ENCODE results near the gene C20orf204.
"Not testable (repeated sequence)": the region's sequence is repeated elsewhere in the genome, so short reads cannot be mapped to it uniquely, and the experiment has no call there.

The C20orf204 gene, protein sequence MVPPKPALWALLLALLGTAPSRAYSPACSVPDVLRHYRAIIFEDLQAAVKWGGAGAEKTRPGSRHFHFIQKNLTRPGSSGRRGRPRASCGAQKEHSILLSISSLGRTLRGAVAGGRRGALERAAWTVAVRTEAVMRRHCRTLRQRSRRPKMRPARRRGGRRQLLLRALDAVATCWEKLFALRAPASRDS

DNA sequence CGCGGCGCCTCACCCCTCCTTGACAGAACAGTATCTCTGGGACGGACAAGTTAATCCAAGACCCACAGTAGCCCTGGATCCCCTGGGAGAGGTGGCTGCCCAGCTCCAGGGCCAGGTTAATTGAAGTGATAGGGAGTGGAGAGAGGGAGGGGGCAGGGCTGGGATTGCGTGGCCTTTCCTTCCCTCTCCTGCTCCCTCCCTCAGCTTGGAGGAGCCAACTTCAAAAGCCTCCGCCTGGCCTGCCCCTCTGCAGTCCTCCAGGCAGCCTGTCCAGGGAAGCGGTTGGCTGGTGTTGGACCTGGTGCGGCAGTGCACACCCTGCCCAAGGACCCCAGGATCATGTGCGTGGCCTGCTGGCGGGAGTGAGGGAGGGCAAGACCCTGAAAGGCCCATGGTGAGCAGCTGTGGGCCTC, at the start of gene C20orf204:
TSS of gene C20orf204 (plus strand) at position 250 of the 413 bp plus-strand sequence. CDS start at position 392, 142 bp downstream.
- no peak for DNase-seq

DNA sequence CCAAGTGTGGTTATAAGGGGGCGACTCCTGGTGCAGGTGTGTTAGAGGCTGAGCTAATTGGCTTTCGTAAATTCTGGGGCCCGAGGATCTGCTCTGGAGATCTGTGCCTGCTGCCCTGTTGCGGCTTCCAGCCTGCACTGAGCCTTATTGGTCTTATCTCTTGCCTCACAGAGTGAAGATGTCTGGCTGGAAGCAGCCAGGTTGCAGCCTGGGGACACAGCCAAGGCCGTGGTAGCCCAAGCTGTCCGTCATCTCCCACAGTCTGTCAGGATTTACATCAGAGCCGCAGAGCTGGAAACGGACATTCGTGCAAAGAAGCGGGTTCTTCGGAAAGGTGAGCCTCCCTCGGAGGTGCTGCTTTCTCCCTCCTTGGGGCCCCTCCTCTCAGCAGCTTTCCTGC, 35.1 kb upstream of the C20orf204 start:
- no peak for DNase-seq

DNA sequence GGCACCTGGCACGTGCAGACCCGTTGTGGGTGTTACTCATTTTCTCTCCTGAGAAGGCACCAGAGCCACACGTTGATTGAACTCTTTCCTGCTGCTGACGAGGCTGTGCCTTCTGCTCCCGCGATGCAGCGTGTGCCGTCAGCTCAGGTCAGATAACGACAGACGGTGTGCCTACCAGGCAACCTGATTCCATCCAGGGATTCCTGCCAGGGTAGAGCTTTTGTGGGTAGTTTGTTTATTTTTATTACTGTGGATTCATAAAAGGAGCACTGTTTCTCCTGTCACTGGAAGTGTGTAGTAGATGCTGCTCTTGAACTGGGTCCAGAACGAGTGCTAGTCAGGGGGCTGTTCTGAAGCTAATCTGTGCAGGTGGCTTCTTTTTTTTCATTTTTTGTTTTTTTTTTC, 34.4 kb upstream of the C20orf204 start:
- DNase-seq = peak in 1 of 2 experiments; percentile 10

DNA sequence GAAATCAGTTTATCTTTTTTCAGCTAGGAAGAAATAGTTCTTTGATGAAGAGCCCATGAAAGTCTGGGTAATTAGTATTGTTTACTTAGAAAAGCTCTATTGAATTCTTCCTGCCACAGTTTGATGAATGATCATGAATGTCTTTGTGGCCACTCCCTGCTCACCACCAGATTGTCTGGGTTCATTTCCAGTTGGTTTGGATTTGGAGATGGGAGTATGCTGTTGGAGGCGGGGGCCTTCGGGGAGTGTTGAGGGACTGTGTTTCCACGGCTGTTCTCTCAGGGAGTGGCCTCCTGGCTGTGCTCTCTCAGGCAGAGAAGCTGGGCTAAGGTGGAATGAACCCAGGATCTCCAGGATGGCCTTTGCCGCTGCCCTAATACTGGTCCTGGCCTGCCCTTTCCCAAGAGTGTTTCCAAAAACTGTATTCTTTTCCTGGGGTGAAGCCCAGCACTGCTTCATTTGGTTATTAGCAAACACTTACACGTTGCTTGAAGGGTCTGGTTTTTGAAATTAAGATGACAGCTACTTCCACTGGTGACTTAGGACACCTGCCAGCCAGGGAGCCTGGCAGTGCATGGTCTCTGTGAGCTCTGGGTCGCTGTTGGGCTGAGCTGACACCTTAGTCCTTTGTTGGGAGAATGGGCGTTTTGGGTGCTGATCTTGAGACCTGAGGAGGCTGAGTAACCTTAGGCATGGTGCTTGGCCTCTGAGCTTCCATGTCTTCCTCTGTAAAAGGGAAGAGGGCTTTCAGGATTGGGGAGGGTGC, 31.8 kb upstream of the C20orf204 start:
- DNase-seq = no peak

DNA sequence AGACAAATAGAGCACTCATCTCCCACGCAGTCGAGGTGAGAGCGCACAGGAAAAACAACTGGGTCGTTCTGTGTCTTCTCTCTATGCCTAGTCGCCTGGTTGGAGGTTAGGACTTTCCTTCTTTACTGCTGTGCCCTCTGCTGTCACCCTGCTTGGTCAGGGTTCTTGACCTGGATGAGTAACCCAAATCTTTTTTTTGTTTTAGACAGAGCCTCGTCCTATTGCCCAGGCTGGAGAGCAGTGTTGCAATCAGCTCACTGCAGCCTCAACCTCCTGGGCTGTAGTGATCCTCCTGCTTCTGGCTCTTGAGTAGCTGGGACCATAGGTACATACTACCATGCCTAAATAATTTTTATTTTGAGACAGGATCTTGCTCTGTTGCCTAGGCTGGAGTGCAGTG, 30.6 kb upstream of the C20orf204 start:
- DNase-seq = no peak

DNA sequence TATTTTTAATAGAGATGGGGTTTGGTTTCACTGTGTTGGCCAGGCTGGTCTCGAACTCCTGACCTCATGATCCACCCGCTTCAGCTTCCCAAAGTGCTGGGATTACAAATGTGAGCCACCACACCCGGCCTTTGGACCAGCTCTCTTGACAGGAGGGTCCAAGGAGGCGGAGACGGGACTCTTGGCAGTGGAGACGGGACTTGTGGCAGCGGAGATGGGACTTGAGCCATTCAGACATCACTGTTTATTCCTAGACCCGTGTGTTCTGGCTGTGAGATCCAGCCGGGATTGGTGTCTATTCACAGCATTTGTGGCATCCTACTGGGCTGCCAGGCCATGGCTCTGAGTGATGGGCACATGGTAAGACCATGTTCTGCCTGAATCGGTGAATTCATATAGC, 29.5 kb upstream of the C20orf204 start:
- DNase-seq = no peak

DNA sequence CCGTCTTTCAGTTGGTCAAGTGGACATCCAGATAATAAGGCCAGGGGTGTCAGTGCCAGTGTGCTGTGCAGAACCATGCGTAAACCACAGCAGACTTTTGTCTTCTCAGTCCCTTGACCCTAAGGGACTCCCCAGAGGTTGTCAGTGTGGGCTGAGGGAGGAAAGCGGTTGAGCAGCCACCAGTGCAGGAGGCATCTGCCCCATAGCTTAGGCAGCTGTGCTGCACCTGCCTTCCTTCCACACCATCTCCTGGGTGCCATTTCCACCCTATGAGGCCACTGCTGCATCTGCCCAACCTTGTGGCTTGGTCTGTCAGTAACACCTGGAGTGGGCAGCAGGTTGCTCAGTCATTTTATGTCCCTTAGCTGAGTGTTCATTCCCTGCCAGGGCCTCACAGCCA, 29.1 kb upstream of the C20orf204 start:
- DNase-seq = no peak

DNA sequence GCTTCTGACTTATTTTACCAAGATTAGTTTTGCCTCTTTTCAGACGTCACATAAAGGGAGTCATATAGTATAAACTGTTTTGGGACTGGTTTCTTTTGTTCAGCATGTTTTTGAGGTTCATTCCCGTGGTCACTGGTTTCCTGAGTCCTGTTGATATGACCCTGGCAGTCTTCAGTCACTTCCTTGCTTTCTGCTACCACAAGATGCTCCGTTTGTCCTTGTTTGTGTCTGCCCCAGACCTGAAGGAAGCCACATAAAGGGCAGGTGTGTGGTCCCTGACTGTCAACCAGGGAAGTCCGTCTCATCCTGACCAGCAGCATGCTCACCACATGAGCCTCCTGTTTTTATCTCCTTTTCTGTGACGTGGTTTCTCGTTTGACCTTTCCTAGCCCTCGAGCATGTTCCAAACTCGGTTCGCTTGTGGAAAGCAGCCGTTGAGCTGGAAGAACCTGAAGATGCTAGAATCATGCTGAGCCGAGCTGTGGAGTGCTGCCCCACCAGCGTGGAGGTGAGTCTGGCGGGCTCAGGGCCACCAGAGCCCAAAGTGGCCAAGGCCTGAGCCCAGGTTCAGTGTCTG, 26.1 kb upstream of the C20orf204 start:
- no peak for DNase-seq

DNA sequence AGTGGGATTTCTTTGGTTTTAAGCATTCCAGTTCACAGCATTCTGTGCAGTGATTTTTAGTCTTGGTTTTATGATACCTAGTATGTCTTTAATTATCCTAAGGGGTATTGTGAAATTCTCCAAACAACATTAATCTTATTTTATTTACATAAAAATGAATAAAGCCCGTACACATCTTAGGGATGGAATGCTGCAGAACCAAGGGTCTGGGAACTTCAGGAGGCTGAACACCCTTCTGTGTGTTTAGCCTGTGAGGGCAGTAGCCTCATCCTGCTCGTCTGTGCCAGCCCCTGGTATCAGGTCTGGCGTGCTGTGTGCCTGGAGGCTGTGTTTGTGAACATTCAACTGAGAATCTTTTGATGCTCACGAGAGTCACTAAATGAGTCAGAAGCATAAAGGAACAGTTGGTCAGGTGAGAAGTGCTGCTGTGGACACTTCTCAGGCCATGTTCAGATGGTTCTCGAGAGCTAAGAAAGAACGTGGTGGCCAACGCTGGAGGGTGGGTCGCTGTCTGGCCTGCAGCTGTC, 25.2 kb upstream of the C20orf204 start:
- DNase-seq = peak in 1 of 2 experiments; percentile 14

DNA sequence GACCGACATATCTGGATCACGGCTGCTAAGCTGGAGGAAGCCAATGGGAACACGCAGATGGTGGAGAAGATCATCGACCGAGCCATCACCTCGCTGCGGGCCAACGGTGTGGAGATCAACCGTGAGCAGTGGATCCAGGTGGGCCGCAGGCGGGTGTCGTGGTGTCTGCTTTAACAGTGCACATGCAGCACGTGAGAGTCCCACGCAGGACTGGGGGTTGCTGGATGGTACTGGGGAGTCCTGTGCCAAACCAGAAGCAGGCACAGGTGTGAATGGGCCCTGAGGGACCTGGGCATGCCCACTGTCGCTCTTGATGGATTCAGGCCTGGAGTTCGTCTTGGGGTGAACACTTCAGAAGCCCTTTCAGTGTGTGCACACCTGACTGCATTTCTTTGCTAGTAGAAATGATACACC, 24.6 kb upstream of the C20orf204 start:
- DNase-seq = no peak

DNA sequence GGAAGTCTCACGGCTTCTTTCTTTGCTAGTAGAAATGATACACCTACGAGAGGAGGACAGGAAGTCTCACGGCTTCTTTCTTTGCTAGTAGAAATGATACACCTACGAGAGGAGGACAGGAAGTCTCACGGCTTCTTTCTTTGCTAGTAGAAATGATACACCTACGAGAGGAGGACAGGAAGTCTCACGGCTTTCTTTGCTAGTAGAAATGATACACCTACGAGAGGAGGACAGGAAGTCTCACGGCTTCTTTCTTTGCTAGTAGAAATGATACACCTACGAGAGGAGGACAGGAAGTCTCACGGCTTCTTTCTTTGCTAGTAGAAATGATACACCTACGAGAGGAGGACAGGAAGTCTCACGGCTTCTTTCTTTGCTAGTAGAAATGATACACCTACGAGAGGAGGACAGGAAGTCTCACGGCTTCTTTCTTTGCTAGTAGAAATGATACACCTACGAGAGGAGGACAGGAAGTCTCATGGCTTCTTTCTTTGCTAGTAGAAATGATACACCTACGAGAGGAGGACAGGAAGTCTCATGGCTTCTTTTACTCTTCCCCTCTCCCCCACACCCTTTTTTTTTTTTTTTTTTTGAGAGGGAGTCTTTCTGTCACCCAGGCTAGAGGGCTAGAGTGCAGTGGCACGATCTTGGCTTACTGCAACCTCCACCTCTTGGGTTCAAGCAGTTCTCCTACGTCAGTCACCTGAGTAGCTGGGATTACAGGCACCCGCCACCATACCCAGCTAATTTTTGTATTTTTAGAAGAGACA, 23.4 kb upstream of the C20orf204 start:
- DNase-seq = not testable (repeated sequence)

DNA sequence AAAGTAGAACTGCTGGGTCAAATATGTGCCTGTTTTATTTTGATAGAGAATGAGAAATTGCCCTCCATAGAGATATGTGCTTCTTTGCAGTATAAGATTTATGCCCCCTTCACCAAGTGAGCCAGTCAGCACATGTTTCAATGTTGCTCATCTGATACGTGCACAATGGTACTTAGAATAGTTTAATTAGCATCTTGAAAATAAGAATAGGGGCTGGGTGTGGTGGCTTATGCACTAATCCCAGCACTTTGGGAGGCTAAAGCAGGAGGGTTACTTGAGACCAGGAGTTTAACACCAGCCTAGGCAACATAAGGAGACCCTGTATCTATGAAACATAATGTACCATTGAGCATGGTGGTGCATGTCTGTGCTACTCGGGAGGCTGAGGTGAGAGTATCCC, 20.3 kb upstream of the C20orf204 start:
- DNase-seq = no peak

DNA sequence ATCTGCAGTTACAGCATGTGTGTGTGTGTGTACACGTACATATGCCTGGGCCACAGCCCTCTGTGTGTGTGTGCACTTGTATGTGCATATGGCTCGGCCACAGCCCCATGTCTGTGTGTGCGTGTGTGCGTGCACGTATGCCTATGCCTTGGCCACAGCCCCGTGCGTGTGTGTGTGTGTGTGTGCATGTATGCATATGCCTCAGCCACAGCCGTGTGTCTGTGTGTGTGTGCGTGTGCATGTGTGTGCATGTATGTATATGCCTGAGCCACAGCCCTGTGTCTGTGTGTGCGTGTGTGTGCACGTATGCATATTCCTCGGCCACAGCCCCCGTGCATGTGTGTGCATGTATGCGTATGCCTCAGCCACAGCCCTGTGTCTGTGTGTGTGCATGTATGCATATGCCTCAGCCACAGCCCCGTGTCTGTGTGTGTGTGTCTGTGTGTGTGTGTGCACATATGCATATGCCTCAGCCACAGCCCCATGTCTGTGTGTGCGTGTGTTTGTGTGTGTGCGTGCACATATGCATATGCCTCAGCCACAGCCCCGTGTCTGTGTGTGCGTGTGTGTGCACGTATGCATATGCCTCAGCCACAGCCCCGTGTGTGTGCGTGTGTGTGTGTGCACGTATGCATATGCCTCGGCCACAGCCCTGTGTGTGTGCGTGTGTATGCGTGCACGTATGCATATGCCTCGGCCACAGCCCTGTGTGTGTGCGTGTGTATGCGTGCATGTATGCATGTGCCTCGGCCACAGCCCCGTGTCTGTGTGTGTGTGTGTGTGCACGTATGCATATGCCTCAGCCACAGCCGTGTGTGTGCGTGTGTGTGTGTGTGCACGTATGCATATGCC, 14.6 kb upstream of the C20orf204 start:
- no peak for DNase-seq

DNA sequence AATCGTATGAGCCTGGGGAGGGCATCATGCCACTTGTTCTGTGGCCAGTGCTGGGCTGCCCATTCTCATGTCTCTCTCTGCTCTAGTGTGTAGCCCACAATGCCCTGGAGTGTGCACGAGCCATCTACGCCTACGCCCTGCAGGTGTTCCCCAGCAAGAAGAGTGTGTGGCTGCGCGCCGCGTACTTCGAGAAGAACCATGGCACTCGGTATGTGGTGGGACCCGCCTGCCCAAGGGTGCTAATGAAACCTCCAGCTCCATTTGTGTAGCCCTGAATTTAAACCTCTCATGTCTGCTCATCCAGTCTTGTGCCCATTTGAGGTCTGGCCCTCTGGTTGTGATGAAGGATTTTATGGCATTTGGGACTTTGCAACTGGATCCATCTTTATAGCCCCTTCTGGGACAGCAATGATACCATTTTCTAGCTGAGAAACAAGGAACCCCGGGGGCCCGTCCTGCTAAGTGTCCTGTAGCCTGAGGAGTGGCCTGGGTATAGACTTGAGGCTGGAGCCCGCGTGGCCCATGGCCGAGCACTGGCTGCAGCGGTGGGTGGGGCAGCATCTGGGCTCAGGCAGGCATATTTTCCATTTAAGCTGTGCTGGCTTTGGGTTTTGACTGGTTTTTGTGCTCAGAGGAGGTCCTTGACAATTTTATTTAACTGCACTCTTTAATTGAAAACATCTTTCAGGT, 13.2 kb upstream of the C20orf204 start:
- DNase-seq = no peak

DNA sequence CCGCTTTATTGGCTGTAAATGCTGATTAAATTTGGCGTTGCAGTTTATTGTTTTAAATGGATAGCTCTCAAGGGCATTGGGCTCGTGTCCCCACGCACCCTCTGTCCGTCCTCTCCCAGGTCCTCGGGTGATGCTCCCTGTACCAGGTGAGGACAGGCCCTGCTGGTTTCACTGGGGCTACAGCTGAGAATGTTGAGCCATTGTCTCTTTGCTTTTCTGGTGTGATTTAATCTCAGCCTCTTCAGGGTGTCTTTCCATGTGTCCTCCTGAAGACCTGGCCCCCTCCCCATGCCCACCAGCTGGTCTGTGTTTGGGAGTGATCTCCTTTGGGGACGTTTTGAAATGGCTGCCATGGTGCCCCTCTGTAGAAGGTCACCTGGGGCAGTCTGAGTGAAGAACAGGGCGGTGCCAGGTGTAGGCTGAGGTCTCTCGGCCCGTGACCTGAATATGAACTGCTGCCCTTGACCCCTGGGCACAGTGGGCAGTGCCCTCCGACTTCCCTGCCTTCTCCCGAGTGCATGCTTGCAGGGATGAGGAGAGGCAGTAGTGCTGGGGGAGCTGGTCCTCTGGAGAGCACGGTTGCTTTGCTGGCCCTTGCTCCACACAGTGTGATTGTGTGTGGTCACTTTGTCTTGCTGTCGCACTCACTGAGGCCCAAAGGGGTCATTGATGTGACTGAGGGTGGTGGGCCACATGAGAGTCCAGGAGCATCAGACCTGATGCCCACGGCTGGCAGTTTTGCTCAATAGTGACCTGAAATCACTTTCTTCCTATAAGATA, 12.4 kb upstream of the C20orf204 start:
- no peak for DNase-seq

DNA sequence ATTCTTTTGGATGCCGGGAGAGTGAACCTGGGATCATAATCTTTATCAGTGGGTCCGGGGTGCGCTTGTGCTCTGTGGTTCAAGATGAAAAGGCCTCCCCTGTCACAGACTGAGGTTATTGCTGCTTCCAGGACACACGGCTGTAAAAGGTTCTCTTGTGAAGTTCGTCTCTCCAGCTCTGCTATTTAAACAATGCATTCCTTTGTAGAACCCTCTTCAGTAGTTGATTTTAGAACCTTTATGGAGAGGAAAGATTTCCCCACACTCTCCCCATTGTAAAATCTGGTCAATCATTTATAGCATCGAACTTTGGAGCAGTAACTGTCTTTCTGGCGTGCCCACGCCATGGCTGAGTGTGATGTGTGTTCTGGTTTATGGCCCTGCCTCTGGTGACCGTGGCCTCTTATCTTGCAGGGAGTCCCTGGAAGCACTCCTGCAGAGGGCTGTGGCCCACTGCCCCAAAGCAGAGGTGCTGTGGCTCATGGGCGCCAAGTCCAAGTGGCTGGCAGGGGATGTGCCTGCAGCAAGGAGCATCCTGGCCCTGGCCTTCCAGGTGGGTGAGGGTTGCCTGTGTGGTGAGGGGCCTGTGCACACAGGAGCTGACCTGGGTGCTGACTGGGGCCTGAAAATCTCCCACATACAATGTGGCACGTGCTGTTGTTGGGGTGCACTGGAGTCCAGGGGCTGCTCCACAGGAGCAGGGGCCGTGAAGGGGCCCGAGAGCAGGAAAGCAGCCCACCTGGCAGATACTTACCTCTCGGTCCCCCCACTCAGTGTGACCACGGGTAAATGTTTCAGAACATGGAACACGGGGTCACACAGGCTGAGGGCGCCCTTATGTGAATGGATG, 11.6 kb upstream of the C20orf204 start:
- no peak for DNase-seq

DNA sequence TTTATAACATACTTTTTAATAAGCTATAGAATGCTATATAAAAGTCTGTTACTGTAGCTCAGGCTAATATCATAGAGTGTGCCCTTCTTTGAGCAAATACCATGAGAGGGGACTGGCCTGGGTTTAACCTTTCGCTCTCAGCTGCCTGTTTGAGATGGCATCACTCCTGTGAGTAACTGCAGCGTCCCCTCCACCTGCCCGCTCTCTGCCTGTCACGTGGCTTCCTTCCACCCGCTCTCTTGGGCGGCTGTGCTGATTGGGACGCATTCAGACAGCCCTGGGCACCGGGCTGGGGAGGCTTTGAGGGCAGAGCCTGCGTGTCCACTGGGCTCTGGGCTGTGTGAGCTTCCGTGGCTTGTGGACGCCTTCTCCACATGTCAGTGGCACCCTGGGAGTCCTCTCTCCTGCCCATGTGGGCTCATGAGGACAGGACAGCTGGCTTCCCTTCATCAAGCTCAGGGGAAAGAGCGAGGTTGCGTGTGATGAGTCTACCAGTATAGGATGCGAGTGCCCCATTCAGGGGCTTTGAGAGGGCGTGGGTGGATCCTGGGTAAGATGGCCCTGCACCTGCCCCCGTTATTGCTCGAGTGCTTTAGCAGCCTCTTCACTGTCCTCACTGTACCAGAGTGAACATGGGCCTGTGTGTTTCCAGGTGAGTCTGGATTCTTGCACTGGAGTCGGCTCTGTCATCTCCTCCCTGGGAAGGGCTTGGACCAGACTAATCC, 10.7 kb upstream of the C20orf204 start:
- no peak for DNase-seq

DNA sequence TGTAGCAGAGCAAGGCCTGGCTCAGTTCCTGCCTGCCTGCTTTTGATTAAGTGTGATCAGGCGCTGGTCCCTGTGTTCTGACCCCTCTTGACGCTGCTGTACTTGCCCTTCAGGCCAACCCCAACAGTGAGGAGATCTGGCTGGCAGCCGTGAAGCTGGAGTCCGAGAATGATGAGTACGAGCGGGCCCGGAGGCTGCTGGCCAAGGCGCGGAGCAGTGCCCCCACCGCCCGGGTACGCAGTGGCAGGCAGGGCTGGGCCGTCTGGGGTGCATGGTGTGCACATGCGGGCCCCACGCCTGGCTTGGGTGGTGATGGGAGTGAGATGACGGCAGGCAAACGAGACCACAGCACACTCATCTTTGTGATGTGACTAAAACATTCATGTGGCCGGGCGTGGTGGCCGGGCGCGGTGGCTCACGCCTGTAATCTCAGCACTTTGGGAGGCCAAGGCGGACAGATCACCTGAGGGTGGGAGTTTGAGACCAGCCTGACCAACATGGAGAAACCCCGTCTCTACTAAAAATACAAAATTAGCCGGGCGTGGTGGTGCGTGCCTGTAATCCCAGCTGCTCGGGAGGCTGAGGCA, 10.1 kb upstream of the C20orf204 start:
- DNase-seq = no peak

Data from activated CD4-positive, alpha-beta T cell treated with anti-CD3 and anti-CD28 coated beads, Interleukin-2, amount 50 U/mL, for 48 hours (primary cell).